ACC112 (cell line): ENCODE data around the gene ALDOC.

ENCODE experiments used
- H2AFZ ChIP-seq: fragments of 200-600 bp; sonication (generic); one replicate; pipeline ENCODE4 v1.6.0; 2017; ENCODE audit warnings: antibody characterized with exemption, low read length; ENCODE audit not compliant: unreplicated experiment
- H3K27ac ChIP-seq: fragments of 200-600 bp; sonication (generic); 2 replicates; pipeline ENCODE4 v1.5.1; 2014; ENCODE audit warnings: low read depth, mild to moderate bottlenecking, antibody characterized with exemption, low read length, moderate library complexity
- H3K27me3 ChIP-seq: fragments of 200-600 bp; sonication (generic); 2 replicates; pipeline ENCODE4 v1.6.1; 2014; ENCODE audit warnings: mild to moderate bottlenecking, antibody characterized with exemption, low read length, moderate library complexity, mixed read lengths; ENCODE audit not compliant: insufficient read depth
- H3K36me3 ChIP-seq: fragments of 200-600 bp; sonication (generic); 2 replicates; pipeline ENCODE4 v1.6.1; 2016; ENCODE audit warnings: mild to moderate bottlenecking, antibody characterized with exemption, low read length, moderate library complexity, mixed read lengths; ENCODE audit not compliant: insufficient read depth
- H3K4me1 ChIP-seq: fragments of 200-600 bp; sonication (generic); one replicate; pipeline ENCODE4 v1.6.1; 2016; ENCODE audit warnings: low read length, mixed read lengths; ENCODE audit not compliant: insufficient read depth, unreplicated experiment, control insufficient read depth
- H3K4me3 ChIP-seq: fragments of 200-600 bp; sonication (generic); 2 replicates; pipeline ENCODE4 v1.5.1; 2014; ENCODE audit warnings: mild to moderate bottlenecking, low read depth, low read length
- H3K79me2 ChIP-seq: fragments of 200-600 bp; sonication (generic); one replicate; pipeline ENCODE4 v1.6.0; 2016; ENCODE audit warnings: low read length; ENCODE audit not compliant: control insufficient read depth, unreplicated experiment, insufficient read depth

ALDOC gene

DNA sequence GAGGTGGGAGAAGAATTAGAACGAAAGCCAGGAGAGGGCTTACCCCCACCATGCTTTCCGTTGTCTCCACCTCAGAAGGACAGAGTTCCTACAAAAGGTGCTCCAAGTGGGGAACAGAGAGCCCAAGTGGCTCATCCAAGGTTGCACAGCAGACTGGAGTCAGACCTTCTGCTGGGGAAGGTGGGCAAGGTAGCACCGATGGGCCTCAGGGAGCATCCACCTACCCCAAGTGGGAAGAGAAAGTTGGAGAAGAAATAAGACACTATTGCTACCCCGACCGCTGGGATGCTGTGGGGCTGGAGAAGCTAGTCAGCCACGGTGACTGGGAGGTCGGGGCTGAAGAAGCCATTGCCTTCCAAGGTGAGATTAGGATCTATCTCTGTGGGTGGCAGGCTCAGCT is 45.8 kb downstream of the ALDOC start:
- Histone ChIP-seq H2AFZ (no peak overlapping the region), H3K36me3 (no peaks in the 10 kb centered on the region)

DNA sequence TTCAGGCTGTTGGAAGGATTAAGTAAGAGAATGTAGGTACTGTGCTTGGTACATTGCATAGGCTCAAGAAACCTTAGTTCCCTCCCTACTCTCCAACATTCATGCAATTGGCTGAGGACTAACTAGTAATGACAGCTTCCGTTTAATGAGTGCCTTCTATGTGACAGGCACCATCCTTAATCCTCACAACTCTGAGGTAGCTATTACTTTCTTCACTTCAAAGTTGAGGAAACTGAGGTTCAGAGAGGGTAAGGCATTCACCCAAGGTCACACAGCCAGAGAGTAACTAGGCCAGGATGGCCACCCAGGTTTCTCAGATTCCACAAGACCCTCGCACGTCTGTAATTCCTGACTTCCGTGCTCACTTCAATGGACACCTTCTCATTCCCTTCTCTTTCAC is 46.4 kb downstream of the ALDOC start:
- peaks cover 25% of the 10 kb centered on the region for H3K4me1 ChIP-seq
- H3K79me2 ChIP-seq = no peaks in the 10 kb centered on the region
- no peak overlapping the region for H3K27ac ChIP-seq
- no peak overlapping the region for H2AFZ ChIP-seq
- no peaks in the 10 kb centered on the region for H3K36me3 ChIP-seq
- H3K4me3 ChIP-seq = no peak overlapping the region
- no peaks in the 10 kb centered on the region for H3K27me3 ChIP-seq

More for the DNA sequence above, 45.8 kb downstream of the ALDOC start:
- H3K79me2 ChIP-seq = no peaks in the 10 kb centered on the region
- no peak overlapping the region for H3K27ac ChIP-seq
- no peak overlapping the region for H3K4me3 ChIP-seq
- H3K27me3 ChIP-seq = no peaks in the 10 kb centered on the region
- peaks cover 20% of the 10 kb centered on the region for H3K4me1 ChIP-seq

DNA sequence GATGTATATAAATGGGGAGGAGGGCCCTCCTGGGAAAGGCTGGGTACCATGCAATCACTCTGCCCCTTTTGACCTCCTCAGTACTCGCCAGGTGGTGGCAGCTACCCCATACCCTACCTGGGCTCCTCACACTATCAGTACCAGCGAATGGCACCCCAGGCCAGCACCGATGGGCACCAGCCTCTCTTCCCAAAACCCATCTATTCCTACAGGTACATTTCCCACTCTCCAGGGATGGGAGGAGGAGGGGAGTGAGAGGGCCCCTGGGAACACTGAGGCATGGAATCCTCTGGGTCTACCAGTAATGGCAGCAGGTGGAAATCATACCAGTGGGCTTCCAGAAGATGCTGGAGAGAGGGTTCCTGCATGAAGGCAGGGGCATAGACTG is 47.7 kb downstream of the ALDOC start:
- Histone ChIP-seq H3K36me3 (no peaks in the 10 kb centered on the region), H3K4me1 (peaks cover 31% of the 10 kb centered on the region), H3K79me2 (no peaks in the 10 kb centered on the region), H3K27me3 (no peaks in the 10 kb centered on the region), H2AFZ (no peak overlapping the region), H3K4me3 (no peak overlapping the region), H3K27ac (no peak overlapping the region)

DNA sequence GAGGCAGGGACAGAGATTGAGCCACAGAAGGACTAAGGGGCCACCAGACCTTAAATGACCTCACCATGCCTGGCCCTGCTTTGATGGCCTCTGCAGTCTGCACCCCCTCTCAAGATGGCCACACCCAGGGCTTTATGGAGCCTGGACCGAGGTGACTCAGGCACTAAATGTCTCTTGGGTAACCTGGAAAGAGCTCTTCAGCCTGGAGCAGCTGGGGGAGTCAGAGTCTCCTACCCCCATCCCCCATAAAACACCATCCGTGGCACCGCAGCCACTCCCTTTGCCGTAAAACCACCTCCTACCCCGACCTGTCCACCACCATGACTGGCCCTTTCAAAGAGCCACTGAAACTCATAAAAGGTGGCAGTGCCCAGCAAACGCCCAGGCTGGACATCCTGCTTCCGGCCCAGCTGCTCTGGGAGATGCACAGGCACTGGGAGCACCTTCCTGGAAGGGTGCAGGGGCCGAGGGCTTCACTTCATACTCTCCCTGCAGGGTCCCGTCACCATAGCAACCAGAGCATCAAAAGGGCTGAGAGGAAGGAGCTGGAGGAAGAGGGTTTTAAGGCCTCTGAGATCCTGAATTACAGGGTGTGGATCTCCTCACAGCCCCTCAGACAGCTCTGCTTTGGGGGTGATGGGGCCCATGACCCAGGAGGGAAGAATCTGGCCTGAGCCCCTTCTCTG is 48.2 kb downstream of the ALDOC start:
- H3K27me3 ChIP-seq = no peaks in the 10 kb centered on the region
- no peak overlapping the region for H3K27ac ChIP-seq

DNA sequence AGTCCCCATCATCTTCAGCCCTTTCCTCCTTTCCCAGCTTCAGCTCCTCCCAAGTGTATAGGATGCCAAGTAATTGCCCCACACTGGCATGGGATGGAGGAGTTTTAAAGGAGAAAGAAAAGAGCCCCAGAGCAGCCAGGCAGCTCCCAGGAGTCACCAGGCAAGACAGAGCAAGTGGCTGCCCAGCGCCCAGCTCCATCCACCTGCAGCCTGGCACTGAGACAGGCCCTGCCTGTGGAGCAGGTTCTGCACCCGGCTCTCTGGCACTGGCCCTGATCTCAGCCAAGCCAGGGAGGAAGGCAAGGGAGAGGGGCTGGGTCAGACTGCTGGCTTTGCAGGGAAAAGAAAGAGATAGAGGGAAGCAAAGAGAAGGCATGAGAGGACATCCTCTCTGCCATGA is 48.8 kb downstream of the ALDOC start:
- Histone ChIP-seq H3K4me3 (no peak overlapping the region), H3K27me3 (no peaks in the 10 kb centered on the region), H3K4me1 (peaks cover 26% of the 10 kb centered on the region), H2AFZ (no peak overlapping the region), H3K36me3 (no peaks in the 10 kb centered on the region), H3K27ac (no peak overlapping the region), H3K79me2 (no peaks in the 10 kb centered on the region)

More for the DNA sequence above, 48.2 kb downstream of the ALDOC start:
- Histone ChIP-seq H3K36me3 (no peaks in the 10 kb centered on the region), H3K79me2 (no peaks in the 10 kb centered on the region), H3K4me1 (peaks cover 31% of the 10 kb centered on the region), H2AFZ (no peak overlapping the region), H3K4me3 (no peak overlapping the region)

DNA sequence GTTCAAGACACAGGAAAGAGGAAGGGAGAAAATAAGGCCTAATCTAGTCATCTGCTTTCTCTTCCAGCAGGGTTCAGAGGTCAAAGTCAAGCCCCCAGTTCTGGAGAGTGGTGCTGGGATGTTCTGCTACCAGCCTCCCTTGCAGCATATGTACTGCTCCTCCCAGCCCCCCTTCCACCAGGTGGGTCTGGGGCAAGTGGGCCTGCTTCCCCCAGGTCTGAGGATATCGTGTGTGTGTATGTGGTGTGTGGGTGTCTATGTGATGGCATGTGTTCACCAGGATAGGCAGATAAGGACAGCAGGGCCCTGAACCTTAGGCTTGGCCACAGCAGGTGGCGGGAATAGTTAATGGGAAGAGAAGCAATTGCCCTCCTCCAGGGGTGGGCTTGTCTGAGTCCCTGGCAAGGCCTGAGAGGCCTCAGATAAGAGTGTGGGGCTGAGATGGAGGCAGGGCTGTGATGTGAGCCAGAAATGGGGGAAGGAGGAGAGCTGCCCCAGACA is 49.5 kb downstream of the ALDOC start:
- Histone ChIP-seq H3K27ac (no peak overlapping the region), H3K4me1 (peaks cover 21% of the 10 kb centered on the region), H3K27me3 (no peaks in the 10 kb centered on the region), H3K79me2 (no peaks in the 10 kb centered on the region), H2AFZ (no peak overlapping the region), H3K4me3 (no peak overlapping the region), H3K36me3 (no peaks in the 10 kb centered on the region)

DNA sequence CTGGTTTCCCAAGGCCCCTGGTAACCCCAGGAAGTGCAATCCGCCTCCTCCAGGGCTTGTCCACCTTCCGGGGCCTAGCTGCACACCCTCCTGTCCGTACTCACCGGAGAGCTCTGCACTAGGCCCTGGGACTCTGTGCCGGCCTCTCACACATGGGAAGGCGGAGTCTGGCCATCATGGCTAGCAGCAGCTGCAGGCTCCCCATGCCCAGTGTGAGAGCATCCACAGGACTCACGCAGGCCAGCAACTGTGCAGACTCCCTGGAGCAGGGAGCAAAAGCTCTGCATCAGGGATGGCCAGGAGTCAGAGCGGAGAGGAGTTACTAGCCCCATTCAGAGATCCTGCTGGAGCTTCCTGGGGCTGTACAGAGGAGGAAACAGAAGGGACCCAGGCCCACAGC is 50.3 kb downstream of the ALDOC start:
- Histone ChIP-seq H3K36me3 (no peaks in the 10 kb centered on the region), H2AFZ (no peak overlapping the region), H3K4me1 (peaks cover 21% of the 10 kb centered on the region), H3K4me3 (no peak overlapping the region), H3K27me3 (no peaks in the 10 kb centered on the region), H3K79me2 (no peaks in the 10 kb centered on the region), H3K27ac (no peak overlapping the region)

DNA sequence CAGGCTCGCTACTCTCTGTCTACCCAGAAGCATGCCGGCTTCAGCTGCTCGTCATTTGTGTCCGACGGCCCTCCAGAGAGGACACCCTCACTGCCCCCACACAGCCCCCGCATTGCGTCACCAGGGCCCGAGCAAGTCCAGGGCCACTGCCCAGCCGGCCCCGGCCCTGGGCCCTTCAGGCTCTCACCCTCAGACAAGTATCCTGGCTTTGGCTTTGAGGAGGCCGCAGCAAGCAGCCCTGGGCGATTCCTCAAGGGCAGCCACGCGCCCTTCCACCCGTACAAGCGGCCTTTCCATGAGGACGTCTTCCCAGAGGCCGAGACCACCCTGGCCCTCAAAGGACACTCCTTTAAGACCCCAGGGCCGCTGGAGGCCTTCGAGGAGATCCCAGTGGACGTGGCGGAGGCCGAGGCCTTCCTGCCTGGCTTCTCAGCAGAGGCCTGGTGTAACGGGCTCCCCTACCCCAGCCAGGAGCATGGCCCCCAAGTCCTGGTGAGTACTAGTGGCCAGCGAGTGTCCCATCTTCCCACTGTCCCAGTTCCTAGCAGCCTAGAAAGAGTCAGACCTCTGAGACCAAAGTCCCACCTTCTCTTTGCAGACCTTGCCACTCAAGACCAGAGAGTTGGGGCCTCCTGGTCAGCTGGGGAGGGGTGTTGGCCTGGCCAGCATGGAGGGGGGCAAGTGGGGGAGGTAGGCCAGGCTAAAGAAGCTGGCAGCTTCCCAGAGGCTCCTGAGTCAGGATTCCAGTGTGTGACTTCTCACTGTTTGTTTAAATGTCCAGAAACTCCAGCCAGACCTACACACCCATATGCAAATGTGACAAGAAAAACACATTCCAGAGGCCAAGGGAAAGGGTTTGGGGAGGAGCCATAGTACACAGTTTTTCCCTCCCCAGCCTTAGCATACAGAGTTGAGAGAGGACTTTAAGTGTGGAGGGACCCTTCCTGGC is 51.9 kb downstream of the ALDOC start:
- H2AFZ ChIP-seq = no peak overlapping the region
- peaks cover 21% of the 10 kb centered on the region for H3K4me1 ChIP-seq
- no peak overlapping the region for H3K27ac ChIP-seq
- no peaks in the 10 kb centered on the region for H3K27me3 ChIP-seq
- no peaks in the 10 kb centered on the region for H3K79me2 ChIP-seq
- H3K4me3 ChIP-seq = no peak overlapping the region
- H3K36me3 ChIP-seq = no peaks in the 10 kb centered on the region

DNA sequence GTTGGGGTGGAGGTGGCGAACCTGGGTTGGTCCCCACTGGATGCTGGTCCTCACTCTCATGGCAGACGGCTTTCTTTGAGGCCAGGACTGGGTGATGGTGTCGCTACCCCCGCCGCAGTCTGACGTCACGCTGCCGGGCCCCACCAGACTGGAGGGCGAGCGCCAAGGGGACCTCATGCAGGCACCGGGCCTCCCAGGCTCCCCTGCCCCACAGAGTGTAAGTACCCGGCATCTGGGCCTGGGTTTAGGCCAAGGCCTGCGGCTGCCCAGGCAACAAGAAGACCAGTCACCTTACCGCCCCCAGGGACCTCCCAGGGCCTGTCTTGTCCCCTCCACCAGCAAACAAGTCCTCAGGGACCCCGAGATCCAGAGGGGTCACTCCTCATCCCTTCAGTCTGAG is 52.8 kb downstream of the ALDOC start:
- H3K4me1 ChIP-seq = peaks cover 21% of the 10 kb centered on the region
- no peak overlapping the region for H3K4me3 ChIP-seq
- no peaks in the 10 kb centered on the region for H3K36me3 ChIP-seq
- H3K79me2 ChIP-seq = no peaks in the 10 kb centered on the region
- no peak overlapping the region for H2AFZ ChIP-seq
- H3K27me3 ChIP-seq = no peaks in the 10 kb centered on the region
- H3K27ac ChIP-seq = no peak overlapping the region

DNA sequence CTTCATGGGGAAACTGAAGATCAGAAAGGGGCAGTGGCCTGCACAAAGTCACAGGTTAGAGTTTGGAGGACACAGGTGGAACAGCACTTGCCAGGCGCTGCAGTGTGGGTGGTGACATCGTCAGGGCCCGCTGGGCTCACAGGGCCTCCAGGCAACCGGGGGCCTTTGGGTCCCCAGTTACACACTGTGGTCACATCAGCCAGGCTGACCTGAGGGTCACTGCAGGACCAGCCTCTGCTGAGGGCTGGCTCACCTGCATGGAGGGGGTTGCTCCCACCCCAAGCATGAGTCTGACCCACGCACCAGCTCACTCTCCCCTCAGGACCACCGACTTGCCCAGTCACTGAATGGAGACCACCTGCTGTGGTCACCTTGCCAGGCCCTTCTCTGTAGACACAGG is 53.5 kb downstream of the ALDOC start:
- H3K27me3 ChIP-seq = 0 out of 2 replicates have a peak, but pooled peaks cover 3% of the 10 kb centered on the region
- no peak overlapping the region for H2AFZ ChIP-seq
- peaks cover 19% of the 10 kb centered on the region for H3K4me1 ChIP-seq

More for the DNA sequence above, 53.5 kb downstream of the ALDOC start:
- H3K36me3 ChIP-seq = no peaks in the 10 kb centered on the region
- H3K27ac ChIP-seq = no peak overlapping the region
- H3K4me3 ChIP-seq = no peak overlapping the region
- H3K79me2 ChIP-seq = no peaks in the 10 kb centered on the region
